AML-193 (cell line): ENCODE data around the gene TMEM190.
"Not testable (repeated sequence)": the region's sequence is repeated elsewhere in the genome, so short reads cannot be mapped to it uniquely, and the experiment has no call there.

Experiments
- DNase-seq, 2 experiments: peaks; one replicate each; lab custom pipeline; 2025; lab: John Stamatoyannopoulos, UW

Gene TMEM190

DNA sequence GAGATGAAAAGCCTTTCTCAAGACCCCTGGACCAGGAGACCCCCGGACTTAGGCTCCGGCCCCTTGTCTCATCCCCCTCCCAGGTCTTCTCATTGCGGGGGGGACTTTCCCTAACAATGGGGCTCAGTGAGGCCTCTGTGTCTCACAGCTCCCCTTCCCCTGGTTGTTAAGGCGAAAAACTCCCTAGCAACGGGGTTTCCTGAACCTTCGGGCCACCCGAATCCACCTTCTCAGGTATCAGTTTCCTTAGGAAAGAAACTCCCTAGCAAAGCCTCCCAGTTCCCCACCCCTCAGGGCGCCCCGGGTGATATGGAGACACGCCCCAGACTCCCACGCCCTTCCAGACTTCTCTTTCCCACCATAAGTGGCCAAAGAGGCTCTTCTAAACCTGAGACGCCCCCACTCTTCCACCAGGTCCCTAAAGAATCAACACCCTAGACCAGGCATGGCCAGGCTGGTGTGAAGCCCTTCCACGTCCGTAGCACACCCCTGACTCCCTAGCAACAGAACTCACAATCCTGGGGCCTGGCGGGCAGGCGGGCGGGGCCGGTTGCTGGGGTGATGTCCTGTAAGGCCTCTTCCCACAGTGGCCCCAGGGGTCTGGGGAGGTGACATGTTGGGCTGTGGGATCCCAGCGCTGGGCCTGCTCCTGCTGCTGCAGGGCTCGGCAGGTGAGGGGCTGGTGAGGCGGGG is at the start of gene TMEM190:
Gene TMEM190 (plus strand): TSS at position 586 of the 693 bp plus-strand sequence. CDS start 28 bp downstream, at position 614.
- DNase-seq, result no peak

GRCh38 chr19:55328774-55329318 is 47.8 kb upstream of the TMEM190 start:
- DNase-seq, result not testable (repeated sequence)

DNA sequence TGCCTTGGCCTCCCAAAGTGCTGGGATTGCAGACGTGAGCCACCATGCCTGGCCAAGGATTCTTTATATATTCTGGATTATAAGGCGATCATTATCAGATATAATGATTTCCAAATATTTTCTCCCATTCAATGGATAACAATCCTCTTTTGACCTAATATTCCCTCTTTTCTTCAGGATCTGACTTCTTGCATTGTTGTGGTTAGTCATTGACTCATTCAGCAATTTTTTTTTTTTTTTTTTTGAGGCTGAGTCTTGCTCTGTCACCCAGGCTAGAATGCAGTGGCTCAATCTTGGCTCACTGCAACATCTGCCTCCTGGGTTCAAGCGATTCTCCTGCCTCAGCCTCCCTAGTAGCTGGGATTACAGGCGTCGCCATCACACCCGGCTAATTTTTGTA is 46.8 kb upstream of the TMEM190 start:
- not testable (repeated sequence) for DNase-seq

DNA sequence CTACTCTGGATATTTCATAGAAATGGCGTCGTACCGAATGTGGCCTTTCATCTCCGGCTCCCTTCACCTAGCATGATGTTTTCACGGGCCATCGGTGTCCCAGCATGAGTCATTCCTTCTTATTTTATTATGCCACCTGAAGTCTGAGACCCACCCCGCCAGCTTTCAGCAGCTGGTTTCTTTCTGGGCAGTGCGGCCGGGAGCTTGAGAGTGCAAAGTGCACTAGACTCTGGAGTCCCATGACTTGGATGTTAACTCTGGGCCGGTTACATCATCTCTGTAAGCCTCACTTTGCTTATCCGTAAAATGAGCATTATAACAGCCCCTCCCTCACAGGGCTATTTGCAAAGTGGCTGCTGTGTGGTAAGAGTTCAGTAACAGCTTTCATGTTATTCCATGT is 42.8 kb upstream of the TMEM190 start:
- DNase-seq, result no peak

GRCh38 chr19:55336101-55336500 is 40.5 kb upstream of the TMEM190 start:
- DNase-seq, result no peak

GRCh38 chr19:55339105-55339888 is 37.3 kb upstream of the TMEM190 start, which contains the start of gene KMT5C:
TSS of gene KMT5C (plus strand) at chr19:55339876. CDS start at chr19:55341937, 2,061 bp downstream.
- peak; percentile 99 to 100 for DNase-seq

GRCh38 chr19:55339889-55340783 is 36.5 kb upstream of the TMEM190 start:
- DNase-seq, result no peak

- no peak for DNase-seq
These were observed 35.9 kb upstream of the TMEM190 start for GRCh38 chr19:55340784-55341147.

DNA sequence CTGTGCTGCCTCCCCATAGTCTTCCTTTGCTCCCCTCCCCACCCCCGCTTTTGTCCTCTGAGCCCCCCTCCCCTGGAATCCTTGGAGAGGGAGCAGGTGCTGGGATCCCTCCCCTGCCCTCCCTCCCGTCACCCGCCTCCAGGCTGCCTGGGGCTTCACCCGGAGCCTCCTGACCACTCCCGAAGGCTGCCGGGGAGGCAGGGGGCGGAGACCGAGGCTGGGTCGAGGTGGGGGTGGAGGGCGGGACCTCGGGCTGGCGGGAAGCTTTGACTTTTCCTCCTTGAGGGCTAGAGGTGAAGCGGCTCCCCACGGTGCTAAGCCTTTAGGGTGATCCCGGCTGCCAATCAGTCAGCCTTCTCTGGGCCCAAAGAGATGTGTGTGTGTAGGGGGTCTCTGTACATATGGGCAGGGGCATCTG is 35.4 kb upstream of the TMEM190 start:
- DNase-seq, result peak; percentile 34

GRCh38 chr19:55341595-55342531 is 34.8 kb upstream of the TMEM190 start:
- no peak for DNase-seq

GRCh38 chr19:55344444-55344843 is 32.2 kb upstream of the TMEM190 start:
- no peak for DNase-seq

DNA sequence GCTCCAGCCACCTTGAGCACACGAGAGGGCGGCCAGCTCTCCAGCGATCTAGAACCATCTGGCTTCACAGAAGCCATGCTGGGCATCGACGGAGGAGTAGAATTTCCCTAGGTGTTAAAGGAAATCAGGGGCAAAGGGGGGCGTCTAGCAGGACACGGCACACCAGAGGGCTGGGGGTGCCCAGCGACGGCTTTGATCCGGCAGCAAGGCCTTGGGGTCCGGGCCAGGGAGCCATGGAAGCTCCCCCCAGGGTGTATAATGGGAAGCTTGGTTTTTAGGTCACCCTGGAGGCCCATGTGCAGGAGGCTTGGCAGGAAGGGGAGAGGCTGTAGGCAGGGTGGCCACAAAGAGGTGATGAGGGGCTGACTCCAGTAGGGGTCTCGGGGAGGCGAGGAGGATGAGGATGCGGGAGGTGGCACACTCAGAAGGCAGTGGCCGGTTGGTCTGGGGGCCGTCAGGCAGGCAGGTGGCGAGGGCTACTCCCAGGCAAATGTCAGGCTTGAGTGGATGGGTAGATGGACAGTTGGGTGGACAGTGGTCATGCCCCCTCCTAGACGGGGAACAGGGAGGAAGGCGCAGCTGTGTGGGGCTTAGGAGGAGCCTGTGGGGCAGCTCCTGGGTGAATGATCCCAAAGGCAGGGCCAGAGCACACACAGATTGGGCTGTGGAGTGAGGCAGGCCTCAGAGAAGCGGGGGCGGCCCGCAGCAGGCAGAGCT is 31.4 kb upstream of the TMEM190 start:
- no peak for DNase-seq

- DNase-seq, result no peak
These were observed 30.6 kb upstream of the TMEM190 start for GRCh38 chr19:55345818-55346724.

DNA sequence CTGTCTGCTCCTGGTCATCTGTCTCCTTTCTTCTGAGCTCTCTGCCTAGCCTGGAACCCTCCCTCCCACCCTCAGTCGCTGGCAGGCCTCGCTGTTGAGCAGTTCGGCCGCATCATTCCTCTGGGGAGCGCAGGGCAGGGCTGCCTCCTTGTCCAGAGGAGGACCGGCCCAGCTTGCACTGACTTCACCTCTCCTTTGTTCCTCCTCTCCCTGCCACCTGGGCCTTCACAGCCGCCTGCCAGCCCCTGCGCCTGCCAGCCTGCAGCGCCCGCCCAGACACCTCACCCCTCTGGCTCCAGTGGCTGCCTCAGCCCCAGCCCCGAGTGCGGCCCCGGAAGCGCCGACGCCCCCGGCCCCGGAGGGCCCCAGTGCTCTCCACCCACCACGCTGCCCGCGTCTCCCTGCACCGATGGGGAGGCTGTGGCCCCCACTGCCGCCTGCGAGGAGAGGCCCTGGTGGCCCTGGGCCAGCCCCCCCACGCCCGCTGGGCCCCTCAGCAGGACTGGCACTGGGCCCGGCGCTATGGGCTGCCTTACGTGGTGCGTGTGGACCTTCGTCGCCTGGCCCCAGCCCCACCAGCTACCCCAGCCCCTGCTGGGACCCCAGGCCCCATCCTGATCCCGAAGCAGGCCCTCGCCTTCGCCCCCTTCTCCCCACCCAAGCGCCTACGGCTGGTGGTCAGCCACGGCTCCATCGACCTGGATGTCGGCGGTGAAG is 29.7 kb upstream of the TMEM190 start:
- no peak for DNase-seq

- no peak for DNase-seq
These were observed 29.1 kb upstream of the TMEM190 start for GRCh38 chr19:55347442-55348009.

DNA sequence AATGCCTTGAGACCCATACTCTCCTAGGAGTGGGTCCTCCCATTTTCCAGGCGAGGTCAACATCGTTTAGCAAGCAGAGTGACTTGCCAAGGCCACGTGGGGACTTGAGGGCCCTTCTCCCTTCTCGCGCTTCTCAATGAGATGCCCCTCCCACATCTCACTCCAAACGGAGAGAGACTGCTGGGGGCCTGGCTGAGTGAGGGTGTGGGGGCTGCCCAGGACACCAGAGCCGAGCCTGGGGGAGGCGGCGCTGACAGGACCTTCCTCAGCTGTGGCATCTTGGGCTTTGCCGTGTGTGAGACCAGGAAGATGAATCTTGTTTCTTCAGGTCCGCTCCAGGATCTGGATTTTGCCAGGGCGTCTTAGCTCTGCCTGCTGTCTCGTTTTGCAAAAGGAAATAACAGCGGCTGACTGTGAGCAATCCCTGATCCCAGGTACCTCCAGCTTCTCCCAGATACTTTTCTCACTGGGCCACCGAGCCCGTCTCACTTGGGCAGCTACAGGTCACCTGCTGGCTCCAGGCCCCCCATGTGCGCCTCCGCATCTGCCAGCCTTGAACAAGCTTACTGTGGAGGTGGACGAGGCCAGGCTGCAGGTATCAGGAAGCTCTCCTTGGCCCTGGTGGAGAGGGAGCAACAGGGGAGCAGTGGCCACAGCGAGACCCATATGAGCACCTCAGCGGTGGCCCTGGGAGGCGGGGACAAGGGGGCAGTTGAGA is 28.1 kb upstream of the TMEM190 start:
- DNase-seq, result no peak

DNA sequence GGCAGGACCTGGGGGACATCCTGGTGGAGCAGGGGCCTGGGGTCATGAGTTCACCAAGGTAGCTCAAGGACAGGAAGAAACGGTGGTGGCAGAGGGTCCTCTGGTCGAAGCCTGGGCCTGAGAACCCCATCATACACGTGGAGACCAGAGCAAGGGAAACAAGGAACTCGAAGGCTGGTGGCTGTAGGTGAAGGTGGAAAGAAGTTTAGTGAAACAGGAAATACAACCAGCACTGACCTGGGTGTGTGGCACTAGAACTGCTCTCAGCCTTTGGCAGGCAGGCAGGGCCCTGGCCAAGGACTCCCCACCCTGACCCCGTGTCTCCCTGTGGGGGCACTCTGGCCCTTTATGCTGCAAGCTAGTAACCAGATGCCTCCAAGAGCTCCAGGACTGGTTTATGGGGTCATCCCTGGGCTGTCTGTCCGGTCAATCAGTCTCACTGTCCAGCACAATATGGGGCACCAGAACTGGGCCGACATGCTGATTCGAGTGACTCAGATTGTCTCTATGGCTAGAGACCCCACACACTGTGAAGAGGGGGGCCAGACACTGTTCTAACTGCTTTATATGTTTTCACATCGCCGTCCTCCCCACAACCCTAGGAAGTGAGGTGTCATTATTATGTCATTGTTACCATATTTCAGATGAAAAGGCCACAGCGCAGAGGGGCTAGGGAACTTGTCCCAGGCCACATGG is 25.9 kb upstream of the TMEM190 start:
- no peak for DNase-seq
